ENCODE measurements around the gene FOXL3. TPM values are rescaled to one million over a fixed set of nuclear protein-coding genes. Genes with fewer than 3 reads are reported as not detected.

The FOXL3 gene
- polyA plus RNA-seq, 1 experiment, result not detected

DNA sequence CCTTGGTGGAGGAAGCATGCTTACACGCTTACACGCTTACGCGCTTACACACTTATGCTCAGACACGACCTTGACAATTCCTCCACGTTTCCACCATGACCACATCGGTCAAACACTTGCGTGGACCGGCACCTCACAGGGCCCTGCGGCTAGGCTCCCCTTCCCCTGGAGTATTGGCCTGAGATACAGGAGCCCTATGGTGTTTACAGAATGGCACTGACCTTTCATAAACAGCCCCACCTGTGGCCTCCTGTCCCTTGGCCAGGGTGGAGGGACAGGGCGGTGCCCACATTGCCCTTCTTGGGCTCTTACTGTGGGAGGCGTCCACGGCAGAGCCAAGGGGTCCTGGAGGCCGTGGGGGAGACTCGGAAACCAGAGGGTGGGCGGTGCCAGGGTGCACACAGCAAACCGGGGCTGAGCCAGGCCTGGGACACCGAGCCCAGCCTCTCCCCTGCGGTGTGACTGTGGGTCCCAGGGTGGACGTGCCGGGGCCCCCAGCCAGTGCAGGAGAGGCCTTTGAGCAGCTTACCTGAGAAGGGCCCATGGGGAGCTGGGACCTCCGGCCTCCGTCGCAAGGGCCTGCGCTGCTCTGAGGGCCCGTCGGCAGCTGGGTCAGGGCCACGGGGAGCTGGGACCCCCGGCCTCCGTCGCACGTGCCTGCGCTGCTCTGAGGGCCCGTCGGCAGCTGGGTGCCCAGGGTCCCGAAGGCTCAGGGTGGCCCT is 44.2 kb upstream of the FOXL3 start:
- CTCF ChIA-PET, result no interaction called here
- no peak for TF ChIP-seq CTCF (IDR thresholded peaks at IDR 0.05; ENCODE audit: insufficient read depth, low read depth, low read length)
- H3K27me3 ChIP-seq (ENCODE audit: control insufficient read depth, insufficient read depth, low read length), result no peaks in the 10 kb centered on the region
- DNase-seq (ENCODE audit: low read depth), result no peak
- H3K36me3 ChIP-seq (ENCODE audit: control insufficient read depth, insufficient read depth, low read length), result peaks cover 34% of the 10 kb centered on the region
- no peak overlapping the region for H3K4me3 ChIP-seq (ENCODE audit: low read depth, low read length)
- POLR2A ChIA-PET, result no interaction called here

DNA sequence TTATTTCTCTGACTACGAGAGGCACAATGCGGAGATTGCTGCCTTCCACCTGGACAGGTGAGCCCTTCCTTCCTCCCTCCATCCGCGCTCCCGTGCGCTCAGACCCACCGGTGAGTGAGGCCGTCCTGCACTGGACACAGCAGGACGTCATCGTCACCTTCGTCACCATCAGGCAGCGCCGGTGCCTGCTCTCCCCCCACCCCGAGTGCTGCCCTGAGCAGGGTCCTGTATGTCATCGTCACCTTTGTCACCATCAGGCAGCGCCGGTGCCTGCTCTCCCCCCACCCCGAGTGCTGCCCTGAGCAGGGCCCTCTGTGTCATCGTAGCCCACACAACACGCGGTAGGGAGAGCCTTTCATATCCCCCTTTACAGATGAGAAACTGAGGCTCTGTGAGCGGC is 43.5 kb upstream of the FOXL3 start:
- H3K4me3 ChIP-seq (ENCODE audit: low read depth, low read length), result no peak overlapping the region
- CTCF ChIA-PET, result no interaction called here
- TF ChIP-seq CTCF (IDR thresholded peaks at IDR 0.05; ENCODE audit: insufficient read depth, low read depth, low read length), result no peak

DNA sequence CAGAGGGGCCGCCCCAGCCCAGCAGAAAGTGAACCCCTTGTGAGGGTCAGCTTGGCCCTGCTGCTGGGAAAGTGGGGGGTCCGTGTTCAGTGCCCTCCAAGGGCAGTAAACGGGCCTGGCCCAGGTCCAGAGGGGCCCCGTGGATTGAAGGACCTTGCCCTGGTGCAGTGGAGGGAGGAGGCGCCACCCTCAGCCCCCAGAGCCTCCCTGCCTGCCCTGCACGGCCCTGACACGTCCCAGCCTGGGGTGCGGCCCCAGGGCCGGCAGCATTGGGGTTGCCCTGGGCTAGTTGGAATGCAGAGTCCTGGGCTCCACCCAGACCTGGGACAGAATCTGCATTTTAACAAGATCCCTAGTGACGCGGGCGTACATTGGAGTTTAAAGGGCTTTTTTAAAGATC is 42.8 kb upstream of the FOXL3 start:
- Histone ChIP-seq H3K36me3 (ENCODE audit: control insufficient read depth, insufficient read depth, low read length) (peaks cover 43% of the 10 kb centered on the region), H3K4me3 (ENCODE audit: low read depth, low read length) (no peak overlapping the region), H3K27me3 (ENCODE audit: control insufficient read depth, insufficient read depth, low read length) (no peaks in the 10 kb centered on the region)
- CTCF ChIA-PET, result interaction anchor here (0.9 kb wide), 1 partner anchor 15 kb away, joined by 3 read pairs; no protein-coding TSS in a partner anchor
- no peak for DNase-seq (ENCODE audit: low read depth)
- TF ChIP-seq CTCF (IDR thresholded peaks at IDR 0.05; ENCODE audit: insufficient read depth, low read depth, low read length), result no peak
- POLR2A ChIA-PET, result no interaction called here

More for the DNA sequence above, 43.5 kb upstream of the FOXL3 start:
- H3K36me3 ChIP-seq (ENCODE audit: control insufficient read depth, insufficient read depth, low read length), result peaks cover 38% of the 10 kb centered on the region
- POLR2A ChIA-PET, result no interaction called here
- DNase-seq (ENCODE audit: low read depth), result no peak
- H3K27me3 ChIP-seq (ENCODE audit: control insufficient read depth, insufficient read depth, low read length), result no peaks in the 10 kb centered on the region

- Histone ChIP-seq H3K36me3 (ENCODE audit: control insufficient read depth, insufficient read depth, low read length) (peaks cover 48% of the 10 kb centered on the region), H3K4me3 (ENCODE audit: low read depth, low read length) (no peak overlapping the region), H3K27me3 (ENCODE audit: control insufficient read depth, insufficient read depth, low read length) (no peaks in the 10 kb centered on the region)
- no peak for TF ChIP-seq CTCF (IDR thresholded peaks at IDR 0.05; ENCODE audit: insufficient read depth, low read depth, low read length)
- POLR2A ChIA-PET, result no interaction called here
- CTCF ChIA-PET, result interaction anchor here (0.9 kb wide), 1 partner anchor 15 kb away, joined by 3 read pairs; no protein-coding TSS in a partner anchor
- no peak for DNase-seq (ENCODE audit: low read depth)
Measured at GRCh38 chr7:247636-248035, 42.3 kb upstream of the FOXL3 start.

GRCh38 chr7:248732-249435 is 41.1 kb upstream of the FOXL3 start:
- H3K36me3 ChIP-seq (ENCODE audit: control insufficient read depth, insufficient read depth, low read length), result peaks cover 56% of the 10 kb centered on the region

More at GRCh38 chr7:248732-249435, 41.1 kb upstream of the FOXL3 start:
- TF ChIP-seq CTCF (IDR thresholded peaks at IDR 0.05; ENCODE audit: insufficient read depth, low read depth, low read length), result no peak
- Histone ChIP-seq H3K4me3 (ENCODE audit: low read depth, low read length) (no peak overlapping the region), H3K27me3 (ENCODE audit: control insufficient read depth, insufficient read depth, low read length) (no peaks in the 10 kb centered on the region)
- no peak for DNase-seq (ENCODE audit: low read depth)
- ChIA-PET CTCF (no interaction called here), POLR2A (no interaction called here)
